ENCODE data around the gene RCSD1. TPM values are rescaled to one million over a fixed set of nuclear protein-coding genes. Genes with fewer than 3 reads are reported as not detected.

RCSD1 gene
- total and polyA plus RNA-seq, 2 of the 13 experiments (the other 11 are each of a cell fraction or from before 2014, with no cell fraction given) = not detected

GRCh38 chr1:167676916-167677848 lies 47.1 kb downstream of the RCSD1 start:
- Histone ChIP-seq H3K4me1 (ENCODE audit: insufficient read depth, low read length) (peaks cover 15% of the 10 kb centered on the region), H3K27ac (ENCODE audit: extremely low read length, insufficient read depth, low read length) (no peak overlapping the region), H2AFZ (ENCODE audit: low read length) (no peak overlapping the region), H3K9me3 (ENCODE audit: low read length) (no peaks in the 10 kb centered on the region), H3K79me2 (ENCODE audit: insufficient read depth, low read length) (no peaks in the 10 kb centered on the region), H3K4me2 (ENCODE audit: low read depth, low read length) (no peak overlapping the region), H4K20me1 (ENCODE audit: insufficient read depth, low read length) (no peaks in the 10 kb centered on the region), H3K36me3 (replicated peaks in 1 of 2; ENCODE audit: control insufficient read depth in 1 of 2, insufficient read depth in 2 of 2, low read length in 2 of 2) (no peaks in the 10 kb centered on the region), H3K4me3 (replicated peaks in 1 of 3; ENCODE audit: insufficient read depth in 1 of 3, low read depth in 2 of 3, low read length in 3 of 3) (no peak overlapping the region), H3K27me3 (ENCODE audit: control insufficient read depth in 1 of 2, insufficient read depth in 2 of 2, low read length in 2 of 2) (no peaks in the 10 kb centered on the region; a peak in 1 of 5 replicates), H3K9ac (ENCODE audit: insufficient read depth, low read depth, low read length) (no peak overlapping the region)
- in situ Hi-C loops (cut with HindIII; ENCODE audit: extremely low pct_ligation_motif_present, low pct_unique_long_range_greater_than_20kb) = no loop called here
- ChIA-PET POLR2A (no interaction called here), CTCF (ENCODE audit: low intra/inter-chr PET ratio, low total read pairs) (no interaction called here)
- no TSS peak for BruUV-seq (replicated peaks)
- no peak for FAIRE-seq
- no peak for ATAC-seq
- no peak for DNase-seq (ENCODE audit: low spot score)
- no peak for TF ChIP-seq ZNF317 (CRISPR knock-in tag; IDR thresholded peaks at IDR 0.05)
- intact Hi-C loops (cut with micrococcal nuclease; ENCODE audit: unreplicated experiment) = no loop called here
- WGBS (ENCODE audit: low lambda C conversion rate) = 37% methylated on average over 6 of the region's 7 CpGs

GRCh38 chr1:167678422-167678821 lies 48.4 kb downstream of the RCSD1 start:
- H3K27me3 ChIP-seq (ENCODE audit: control insufficient read depth in 1 of 2, insufficient read depth in 2 of 2, low read length in 2 of 2) = peaks cover 0 to 6% of the 10 kb centered on the region in 2 experiments; a peak in 2 of 5 replicates
- no TSS peak for BruUV-seq (replicated peaks)
- no peak for DNase-seq (ENCODE audit: low spot score)
- no peaks in the 10 kb centered on the region for H3K36me3 ChIP-seq (replicated peaks in 1 of 2; ENCODE audit: control insufficient read depth in 1 of 2, insufficient read depth in 2 of 2, low read length in 2 of 2)
- H3K27ac ChIP-seq (ENCODE audit: extremely low read length, insufficient read depth, low read length) = no peak overlapping the region
- CTCF ChIA-PET (ENCODE audit: low intra/inter-chr PET ratio, low total read pairs) = no interaction called here
- intact Hi-C loops (cut with micrococcal nuclease; ENCODE audit: unreplicated experiment) = no loop called here
- H3K79me2 ChIP-seq (ENCODE audit: insufficient read depth, low read length) = no peaks in the 10 kb centered on the region
- H3K9ac ChIP-seq (ENCODE audit: insufficient read depth, low read depth, low read length) = no peak overlapping the region
- H2AFZ ChIP-seq (ENCODE audit: low read length) = no peak overlapping the region
- in situ Hi-C loops (cut with HindIII; ENCODE audit: extremely low pct_ligation_motif_present, low pct_unique_long_range_greater_than_20kb) = no loop called here
- peaks cover 15% of the 10 kb centered on the region for H3K4me1 ChIP-seq (ENCODE audit: insufficient read depth, low read length)
- no peak for ATAC-seq
- WGBS (ENCODE audit: low lambda C conversion rate) = 76% methylated on average over 10 of the region's 10 CpGs
- no peaks in the 10 kb centered on the region for H3K9me3 ChIP-seq (ENCODE audit: low read length)
- H4K20me1 ChIP-seq (ENCODE audit: insufficient read depth, low read length) = no peaks in the 10 kb centered on the region
- no peak for FAIRE-seq
- no peak overlapping the region for H3K4me2 ChIP-seq (ENCODE audit: low read depth, low read length)
- H3K4me3 ChIP-seq (replicated peaks in 1 of 3; ENCODE audit: insufficient read depth in 1 of 3, low read depth in 2 of 3, low read length in 3 of 3) = no peak overlapping the region
- POLR2A ChIA-PET = no interaction called here
- TF ChIP-seq TBL1XR1 (IDR thresholded peaks at IDR 0.05; ENCODE audit: borderline replicate concordance, low read length, partially characterized antibody) (no peak), FOXP4 (CRISPR knock-in tag; IDR thresholded peaks at IDR 0.05) (no peak), ZNF547 (CRISPR knock-in tag; IDR thresholded peaks at IDR 0.05) (no peak), FOXK1 (CRISPR knock-in tag; IDR thresholded peaks at IDR 0.05; ENCODE audit: borderline replicate concordance, low read depth) (no peak), ZKSCAN5 (CRISPR knock-in tag; IDR thresholded peaks at IDR 0.05) (no peak), PHF8 (CRISPR knock-in tag; IDR thresholded peaks at IDR 0.05) (no peak), HOMEZ (CRISPR knock-in tag; IDR thresholded peaks at IDR 0.05; ENCODE audit: low read depth) (no peak), HNRNPH1 (optimal IDR thresholded peaks at IDR 0.05; ENCODE audit: low read depth, low read length) (no peak), ZNF17 (CRISPR knock-in tag; IDR thresholded peaks at IDR 0.05) (no peak)
- TF ChIP-seq, protein P1, sequence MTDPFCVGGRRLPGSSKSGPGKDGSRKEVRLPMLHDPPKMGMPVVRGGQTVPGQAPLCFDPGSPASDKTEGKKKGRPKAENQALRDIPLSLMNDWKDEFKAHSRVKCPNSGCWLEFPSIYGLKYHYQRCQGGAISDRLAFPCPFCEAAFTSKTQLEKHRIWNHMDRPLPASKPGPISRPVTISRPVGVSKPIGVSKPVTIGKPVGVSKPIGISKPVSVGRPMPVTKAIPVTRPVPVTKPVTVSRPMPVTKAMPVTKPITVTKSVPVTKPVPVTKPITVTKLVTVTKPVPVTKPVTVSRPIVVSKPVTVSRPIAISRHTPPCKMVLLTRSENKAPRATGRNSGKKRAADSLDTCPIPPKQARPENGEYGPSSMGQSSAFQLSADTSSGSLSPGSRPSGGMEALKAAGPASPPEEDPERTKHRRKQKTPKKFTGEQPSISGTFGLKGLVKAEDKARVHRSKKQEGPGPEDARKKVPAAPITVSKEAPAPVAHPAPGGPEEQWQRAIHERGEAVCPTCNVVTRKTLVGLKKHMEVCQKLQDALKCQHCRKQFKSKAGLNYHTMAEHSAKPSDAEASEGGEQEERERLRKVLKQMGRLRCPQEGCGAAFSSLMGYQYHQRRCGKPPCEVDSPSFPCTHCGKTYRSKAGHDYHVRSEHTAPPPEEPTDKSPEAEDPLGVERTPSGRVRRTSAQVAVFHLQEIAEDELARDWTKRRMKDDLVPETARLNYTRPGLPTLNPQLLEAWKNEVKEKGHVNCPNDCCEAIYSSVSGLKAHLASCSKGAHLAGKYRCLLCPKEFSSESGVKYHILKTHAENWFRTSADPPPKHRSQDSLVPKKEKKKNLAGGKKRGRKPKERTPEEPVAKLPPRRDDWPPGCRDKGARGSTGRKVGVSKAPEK (CRISPR knock-in tag; IDR thresholded peaks at IDR 0.05; ENCODE audit: borderline replicate concordance) = no peak
